ENCODE measurements around the gene PRKG1.
"Not testable (repeated sequence)": the region's sequence is repeated elsewhere in the genome, so short reads cannot be mapped to it uniquely, and the experiment has no call there.

PRKG1 gene

DNA sequence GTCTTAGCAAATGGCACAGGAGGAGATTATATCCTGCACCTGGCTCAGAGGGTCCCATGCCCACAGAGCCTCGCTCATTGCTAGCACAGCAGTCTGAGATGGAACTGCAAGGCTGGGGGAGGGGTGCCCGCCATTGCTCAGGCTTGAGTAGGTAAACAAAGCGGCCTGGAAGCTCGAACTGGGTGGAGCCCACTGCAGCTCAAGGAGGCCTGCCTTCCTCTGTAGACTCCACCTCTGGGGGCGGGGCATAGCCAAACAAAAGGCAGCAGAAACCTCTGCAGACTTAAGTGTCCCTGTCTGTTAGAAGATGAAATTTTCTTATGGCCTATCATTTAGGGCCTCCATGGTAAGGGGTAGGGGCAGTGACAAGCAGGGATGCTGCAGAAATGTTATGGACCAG is 207.1 kb downstream of the PRKG1 start:
- not testable (repeated sequence) for H3K36me3 Mint-ChIP-seq; H3K27me3 Mint-ChIP-seq; H3K27ac Mint-ChIP-seq; H3K4me1 Mint-ChIP-seq; H3K4me3 Mint-ChIP-seq; H3K9me3 Mint-ChIP-seq; ATAC-seq (ENCODE audit: low read depth); DNase-seq (ENCODE audit: low spot score in 2 of 2)

DNA sequence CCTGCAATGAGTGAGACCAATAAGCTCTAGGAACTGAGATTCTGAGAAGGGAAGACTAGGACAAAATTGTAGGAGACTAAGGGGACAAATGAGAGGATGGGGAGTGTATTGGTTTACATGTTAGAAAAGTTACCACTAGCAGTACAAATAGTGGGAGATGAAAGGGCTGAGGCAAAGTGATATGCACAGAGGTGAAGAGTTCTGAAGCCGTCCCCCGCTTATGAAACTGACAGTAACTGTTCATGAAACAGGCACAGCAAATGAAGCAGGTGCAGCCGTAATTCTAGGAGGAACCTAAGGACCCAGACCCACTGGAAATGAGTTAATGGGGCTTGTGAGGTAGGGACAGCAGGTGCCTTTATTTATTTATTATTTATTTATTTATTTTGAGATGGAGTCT is 211.3 kb downstream of the PRKG1 start:
- Mint-ChIP-seq H3K27ac (no peak overlapping the region), H3K4me3 (no peak overlapping the region), H3K9me3 (peaks cover under 1% of the 10 kb centered on the region), H3K4me1 (no peaks in the 10 kb centered on the region), H3K27me3 (peaks cover 5% of the 10 kb centered on the region), H3K36me3 (no peaks in the 10 kb centered on the region)
- DNase-seq (ENCODE audit: low spot score in 2 of 2) (no peak), ATAC-seq (ENCODE audit: low read depth) (no peak)

- no peak for DNase-seq (ENCODE audit: low spot score in 2 of 2)
- no peak for ATAC-seq (ENCODE audit: low read depth)
- peaks cover 5% of the 10 kb centered on the region for H3K27me3 Mint-ChIP-seq
- no peak overlapping the region for H3K4me3 Mint-ChIP-seq
- H3K9me3 Mint-ChIP-seq, result peaks cover 1% of the 10 kb centered on the region
- no peaks in the 10 kb centered on the region for H3K4me1 Mint-ChIP-seq
- H3K27ac Mint-ChIP-seq, result no peak overlapping the region
- H3K36me3 Mint-ChIP-seq, result no peaks in the 10 kb centered on the region
Observed at GRCh38 chr10:51288511-51288910, 214.2 kb downstream of the PRKG1 start.

DNA sequence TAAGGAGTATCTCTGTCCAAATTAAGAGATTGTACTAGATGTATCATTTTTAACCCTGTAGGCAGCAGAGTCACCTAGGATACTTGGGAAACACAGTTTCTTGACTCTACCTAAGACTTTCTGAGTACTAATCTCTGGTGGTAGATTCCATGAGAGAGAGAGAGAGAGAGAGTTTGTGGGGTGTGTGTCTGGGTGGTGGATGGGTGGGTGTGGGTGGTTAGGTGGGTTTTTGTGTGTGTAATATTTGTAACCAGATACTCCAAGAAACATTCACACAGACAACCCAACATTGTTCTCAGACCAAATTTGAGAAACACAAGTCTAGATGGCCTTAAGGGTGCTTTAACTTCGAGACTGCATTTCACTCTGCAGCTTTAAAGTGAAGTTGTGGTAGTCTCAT is 215.2 kb downstream of the PRKG1 start:
- Mint-ChIP-seq H3K27me3 (peaks cover 5% of the 10 kb centered on the region), H3K9me3 (peaks cover 2% of the 10 kb centered on the region), H3K36me3 (no peaks in the 10 kb centered on the region), H3K27ac (no peak overlapping the region), H3K4me3 (no peak overlapping the region), H3K4me1 (no peaks in the 10 kb centered on the region)
- DNase-seq (ENCODE audit: low spot score in 2 of 2) (no peak), ATAC-seq (ENCODE audit: low read depth) (no peak)

GRCh38 chr10:51291961-51292360 is 217.7 kb downstream of the PRKG1 start:
- Mint-ChIP-seq H3K27me3 (peaks cover 2% of the 10 kb centered on the region), H3K4me1 (no peaks in the 10 kb centered on the region), H3K36me3 (no peaks in the 10 kb centered on the region), H3K9me3 (peaks cover 5% of the 10 kb centered on the region), H3K4me3 (no peak overlapping the region), H3K27ac (no peak overlapping the region)
- DNase-seq (ENCODE audit: low spot score in 2 of 2) (no peak), ATAC-seq (ENCODE audit: low read depth) (no peak)

- Mint-ChIP-seq H3K27me3 (no peaks in the 10 kb centered on the region), H3K4me1 (no peaks in the 10 kb centered on the region)
Observed at GRCh38 chr10:51297438-51297837, 223.2 kb downstream of the PRKG1 start.

DNA sequence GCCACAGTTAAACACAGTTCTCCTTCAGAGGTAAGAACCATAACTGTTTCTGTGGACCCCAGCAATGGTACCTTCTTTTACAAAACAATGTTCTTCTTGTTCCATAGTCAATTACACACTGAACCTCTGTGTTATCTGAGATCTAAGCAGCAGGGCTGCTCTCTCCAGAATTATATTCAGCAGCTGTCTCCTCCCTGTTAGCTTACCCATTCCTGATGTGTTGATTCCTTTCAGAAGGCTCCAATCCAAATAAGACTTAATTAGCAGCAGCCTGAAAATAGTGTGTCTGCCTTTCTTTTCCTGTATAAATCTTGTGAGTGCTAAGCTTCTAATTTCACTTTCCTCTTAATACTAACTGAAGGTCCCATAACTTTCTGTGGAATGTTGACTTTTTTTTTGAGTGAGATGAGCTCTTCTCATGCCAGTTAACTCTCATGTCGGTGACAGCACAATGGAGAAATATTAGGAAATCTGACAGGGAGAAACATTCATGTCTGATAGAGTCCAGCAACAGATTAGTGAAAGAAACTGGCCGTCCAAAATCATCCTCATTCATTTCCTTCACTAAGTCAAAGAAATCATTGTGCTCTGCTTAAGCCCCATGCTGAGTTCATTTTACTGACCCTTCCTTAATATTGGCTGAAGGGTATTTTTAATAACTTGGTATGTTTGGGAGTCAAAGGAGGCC is 226.5 kb downstream of the PRKG1 start:
- ATAC-seq (ENCODE audit: low read depth), result no peak
- no peaks in the 10 kb centered on the region for H3K27me3 Mint-ChIP-seq

More at GRCh38 chr10:51297438-51297837, 223.2 kb downstream of the PRKG1 start:
- DNase-seq (ENCODE audit: low spot score in 2 of 2) (no peak), ATAC-seq (ENCODE audit: low read depth) (no peak)
- no peaks in the 10 kb centered on the region for H3K36me3 Mint-ChIP-seq
- H3K27ac Mint-ChIP-seq, result no peak overlapping the region
- H3K4me3 Mint-ChIP-seq, result no peak overlapping the region
- H3K9me3 Mint-ChIP-seq, result peaks cover 5% of the 10 kb centered on the region

GRCh38 chr10:51301644-51302043 is 227.4 kb downstream of the PRKG1 start:
- Mint-ChIP-seq H3K27me3 (no peaks in the 10 kb centered on the region), H3K27ac (no peak overlapping the region), H3K4me3 (no peak overlapping the region), H3K36me3 (no peaks in the 10 kb centered on the region), H3K9me3 (no peaks in the 10 kb centered on the region), H3K4me1 (no peaks in the 10 kb centered on the region)
- no peak for ATAC-seq (ENCODE audit: low read depth)
- no peak for DNase-seq (ENCODE audit: low spot score in 2 of 2)

More for the DNA sequence above, 226.5 kb downstream of the PRKG1 start:
- H3K9me3 Mint-ChIP-seq, result peaks cover 1% of the 10 kb centered on the region
- H3K4me3 Mint-ChIP-seq, result no peak overlapping the region
- H3K36me3 Mint-ChIP-seq, result no peaks in the 10 kb centered on the region
- no peak for DNase-seq (ENCODE audit: low spot score in 2 of 2)
- no peaks in the 10 kb centered on the region for H3K4me1 Mint-ChIP-seq
- no peak overlapping the region for H3K27ac Mint-ChIP-seq

GRCh38 chr10:51302316-51302715 is 228.0 kb downstream of the PRKG1 start:
- H3K27ac Mint-ChIP-seq, result no peak overlapping the region
- no peak overlapping the region for H3K4me3 Mint-ChIP-seq
- DNase-seq (ENCODE audit: low spot score in 2 of 2) (no peak), ATAC-seq (ENCODE audit: low read depth) (no peak)
- no peaks in the 10 kb centered on the region for H3K36me3 Mint-ChIP-seq
- H3K4me1 Mint-ChIP-seq, result no peaks in the 10 kb centered on the region
- no peaks in the 10 kb centered on the region for H3K9me3 Mint-ChIP-seq
- H3K27me3 Mint-ChIP-seq, result no peaks in the 10 kb centered on the region

- Mint-ChIP-seq H3K9me3 (no peaks in the 10 kb centered on the region), H3K4me3 (no peak overlapping the region), H3K4me1 (no peaks in the 10 kb centered on the region), H3K27ac (no peak overlapping the region), H3K27me3 (no peaks in the 10 kb centered on the region), H3K36me3 (no peaks in the 10 kb centered on the region)
- no peak for DNase-seq (ENCODE audit: low spot score in 2 of 2)
- no peak for ATAC-seq (ENCODE audit: low read depth)
Observed at GRCh38 chr10:51308116-51308515, 233.8 kb downstream of the PRKG1 start.

- peaks cover 1% of the 10 kb centered on the region for H3K9me3 Mint-ChIP-seq
- no peaks in the 10 kb centered on the region for H3K27me3 Mint-ChIP-seq
- no peak overlapping the region for H3K27ac Mint-ChIP-seq
- DNase-seq (ENCODE audit: low spot score in 2 of 2) (no peak), ATAC-seq (ENCODE audit: low read depth) (no peak)
- H3K36me3 Mint-ChIP-seq, result no peaks in the 10 kb centered on the region
- no peak overlapping the region for H3K4me3 Mint-ChIP-seq
- no peaks in the 10 kb centered on the region for H3K4me1 Mint-ChIP-seq
Observed at GRCh38 chr10:51311228-51311627, 236.9 kb downstream of the PRKG1 start.

DNA sequence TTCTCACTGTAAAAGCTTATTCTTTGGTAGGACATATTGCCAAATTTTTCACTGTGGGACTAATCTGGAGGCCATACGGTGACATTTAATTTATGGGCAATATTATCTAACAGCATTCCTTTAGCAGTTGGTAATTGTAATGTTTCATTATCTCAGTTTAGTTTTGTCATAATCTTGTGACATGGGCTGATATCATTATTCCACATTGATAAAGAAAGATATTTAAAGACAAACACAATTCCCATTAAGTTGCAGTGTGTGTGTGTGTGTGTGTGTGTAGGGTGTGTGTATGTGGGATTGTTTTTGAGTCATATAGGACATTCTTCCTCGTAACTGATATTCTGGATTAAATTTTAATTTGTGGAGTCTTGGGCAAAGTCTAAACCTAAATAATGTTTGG is 238.5 kb downstream of the PRKG1 start:
- DNase-seq (ENCODE audit: low spot score in 2 of 2), result no peak
- no peaks in the 10 kb centered on the region for H3K27me3 Mint-ChIP-seq
- no peak overlapping the region for H3K4me3 Mint-ChIP-seq
- H3K36me3 Mint-ChIP-seq, result no peaks in the 10 kb centered on the region
- H3K9me3 Mint-ChIP-seq, result peaks cover 1% of the 10 kb centered on the region
- H3K27ac Mint-ChIP-seq, result no peak overlapping the region
- ATAC-seq (ENCODE audit: low read depth), result no peak
- H3K4me1 Mint-ChIP-seq, result no peaks in the 10 kb centered on the region

DNA sequence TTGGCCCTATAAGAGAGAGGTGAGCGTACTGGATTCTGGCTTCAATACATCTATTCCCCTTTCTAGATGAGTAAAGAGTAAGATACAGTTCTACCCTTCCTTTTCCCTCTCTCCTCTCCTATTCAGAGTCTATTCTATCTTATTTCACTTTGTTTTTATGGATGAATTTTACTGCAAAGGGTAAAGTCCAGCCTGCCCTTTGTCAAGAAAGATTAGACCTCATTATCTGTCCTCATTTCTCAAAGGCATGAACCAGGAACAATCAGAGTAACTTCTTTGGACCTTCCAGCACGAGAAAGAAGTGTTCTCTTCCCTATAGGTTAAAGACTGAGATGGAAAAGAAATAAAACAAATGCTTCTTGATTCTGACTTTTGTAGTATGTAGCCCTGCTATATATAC is 239.0 kb downstream of the PRKG1 start:
- Mint-ChIP-seq H3K4me1 (no peaks in the 10 kb centered on the region), H3K27ac (no peak overlapping the region), H3K9me3 (peaks cover 1% of the 10 kb centered on the region), H3K27me3 (no peaks in the 10 kb centered on the region), H3K36me3 (no peaks in the 10 kb centered on the region), H3K4me3 (no peak overlapping the region)
- no peak for DNase-seq (ENCODE audit: low spot score in 2 of 2)
- no peak for ATAC-seq (ENCODE audit: low read depth)

GRCh38 chr10:51313773-51314478 is 239.6 kb downstream of the PRKG1 start:
- DNase-seq (ENCODE audit: low spot score in 2 of 2) (no peak), ATAC-seq (ENCODE audit: low read depth) (no peak)
- Mint-ChIP-seq H3K4me3 (no peak overlapping the region), H3K9me3 (peaks cover 1% of the 10 kb centered on the region), H3K4me1 (no peaks in the 10 kb centered on the region), H3K27me3 (no peaks in the 10 kb centered on the region), H3K27ac (no peak overlapping the region), H3K36me3 (no peaks in the 10 kb centered on the region)

GRCh38 chr10:51314481-51314880 is 240.2 kb downstream of the PRKG1 start:
- ATAC-seq (ENCODE audit: low read depth) (no peak), DNase-seq (ENCODE audit: low spot score in 2 of 2) (no peak)
- Mint-ChIP-seq H3K36me3 (no peaks in the 10 kb centered on the region), H3K27ac (no peak overlapping the region), H3K4me3 (no peak overlapping the region), H3K9me3 (peaks cover 1% of the 10 kb centered on the region), H3K4me1 (no peaks in the 10 kb centered on the region), H3K27me3 (no peaks in the 10 kb centered on the region)
